ENCODE data around the gene PUS3.

Gene PUS3

DNA sequence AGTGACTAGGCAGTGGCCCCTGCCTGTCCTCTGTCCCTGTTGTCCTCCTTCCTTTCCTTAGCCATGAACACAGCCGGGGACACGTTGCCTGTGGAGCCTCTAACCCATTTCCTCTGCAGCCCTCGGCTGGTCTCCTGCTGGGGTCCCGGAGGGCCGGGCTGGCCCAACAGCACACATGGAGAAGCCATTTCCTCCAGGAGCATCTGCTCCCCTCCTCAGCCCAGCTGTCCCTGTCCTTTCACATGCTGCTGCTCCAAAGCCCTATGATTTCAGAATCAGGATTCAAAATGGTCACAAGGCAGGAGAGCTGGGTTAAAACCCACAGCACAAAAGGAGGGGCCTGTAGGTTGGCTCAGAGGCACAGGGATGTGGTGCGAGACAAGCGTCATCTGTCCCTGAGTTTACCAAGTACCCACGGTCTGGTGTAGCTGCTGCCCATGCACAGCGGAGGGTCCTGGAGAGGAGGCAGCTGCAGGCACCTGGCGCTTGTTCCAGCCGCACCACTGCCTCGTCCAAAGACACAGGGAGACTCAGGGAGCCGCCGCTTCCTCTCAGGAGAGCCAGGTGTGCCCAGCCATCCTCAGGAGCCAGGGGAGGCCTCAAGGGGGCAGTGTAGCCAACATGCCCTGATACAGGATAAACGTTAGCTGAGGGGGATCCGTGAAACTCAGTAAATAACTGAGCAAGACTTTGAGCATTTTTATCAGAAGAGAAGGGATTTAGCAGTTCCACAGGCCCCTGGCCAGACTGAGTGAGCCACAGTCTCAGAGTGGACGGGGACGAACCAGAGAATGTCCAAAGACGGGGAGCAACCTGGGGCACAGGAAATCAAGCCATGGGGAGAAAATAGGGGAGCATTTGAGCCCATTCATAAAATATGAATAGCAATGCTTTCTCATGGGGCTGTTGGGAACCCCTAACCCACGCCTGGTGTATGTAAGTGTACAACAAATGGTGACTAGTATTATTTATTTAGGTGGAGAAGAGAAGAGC is 38.9 kb upstream of the PUS3 start:
- no peak for DNase-seq (ENCODE audit: low read depth)

DNA sequence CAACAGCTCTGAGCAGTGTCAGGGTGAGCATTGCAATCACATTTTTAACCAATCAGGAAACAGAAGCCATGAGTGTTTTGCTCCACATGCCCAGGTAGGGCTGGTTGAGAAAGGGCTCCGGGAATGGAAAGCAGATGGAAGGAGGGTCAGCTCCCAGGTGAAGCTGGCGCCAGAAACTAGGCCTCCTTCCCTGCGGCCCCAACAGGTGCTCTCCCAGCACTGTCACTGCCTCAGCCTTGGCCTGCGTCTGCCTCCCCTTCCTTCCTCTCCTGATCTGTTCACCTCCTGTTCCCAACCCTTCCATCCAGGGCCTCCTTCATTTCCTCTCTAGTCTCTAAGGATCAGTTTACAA is 38.2 kb upstream of the PUS3 start:
- no peak for DNase-seq (ENCODE audit: low read depth)

DNA sequence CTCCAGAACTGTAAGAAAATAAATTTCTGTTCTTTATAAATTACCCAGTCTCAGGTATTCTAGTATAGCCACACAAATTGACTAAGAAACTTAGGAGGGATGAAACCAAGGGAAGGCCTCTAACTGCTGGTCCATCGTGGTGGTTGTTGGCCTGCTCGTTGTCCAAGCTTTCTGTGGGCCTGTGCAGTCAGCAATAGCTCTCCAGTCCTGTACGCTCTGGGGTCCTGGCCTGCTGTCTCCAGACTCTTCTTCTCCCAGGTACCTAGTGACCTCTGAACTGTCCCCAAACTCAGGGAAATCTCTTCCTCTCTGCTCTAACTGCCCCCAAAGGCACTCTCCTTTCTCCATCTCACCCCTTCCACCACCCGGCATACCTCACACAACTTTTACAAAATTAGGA is 37.1 kb upstream of the PUS3 start:
- DNase-seq (ENCODE audit: low read depth), result no peak

DNA sequence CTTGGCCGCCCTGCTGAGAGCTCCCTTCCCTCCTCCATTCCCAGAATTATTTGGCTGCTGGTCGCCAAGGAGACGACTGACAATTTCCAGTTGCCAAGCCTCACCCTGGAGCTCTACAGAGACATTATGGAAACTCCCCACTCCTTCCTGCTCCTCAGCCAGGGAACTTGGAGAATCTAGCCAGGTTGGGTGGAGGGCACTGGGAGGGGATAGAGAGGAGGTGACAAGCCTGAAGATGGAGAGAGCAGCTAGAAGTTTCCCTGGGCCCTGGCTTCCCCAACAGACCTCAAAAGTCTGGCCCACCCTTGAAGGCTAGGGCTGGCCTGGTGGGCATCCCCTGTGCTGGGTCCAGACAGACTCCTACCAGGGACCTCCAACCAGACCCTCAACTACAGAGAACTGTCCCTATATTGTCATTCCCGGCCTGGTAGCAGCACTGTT is 36.1 kb upstream of the PUS3 start:
- no peak for DNase-seq (ENCODE audit: low read depth)

DNA sequence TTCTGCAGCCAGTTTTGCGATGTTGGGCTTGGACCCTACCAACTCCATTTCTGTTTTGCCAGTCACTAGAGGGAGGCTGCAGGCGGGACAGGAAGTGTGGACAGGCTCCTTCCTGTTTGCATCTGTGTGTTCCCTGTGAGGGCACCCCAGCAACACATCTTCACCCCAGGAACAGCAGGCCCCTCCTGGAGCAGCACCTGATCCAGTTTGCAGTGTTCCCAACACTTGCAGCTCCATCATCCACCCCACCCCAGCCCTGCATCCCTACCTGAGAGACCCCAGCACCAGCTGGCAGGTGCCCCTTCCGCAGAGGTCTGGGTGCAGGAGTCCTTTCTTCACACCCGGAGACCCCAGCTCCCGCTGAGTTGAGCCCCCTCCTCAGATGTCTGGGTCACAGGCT is 35.4 kb upstream of the PUS3 start:
- no peak for DNase-seq (ENCODE audit: low read depth)

DNA sequence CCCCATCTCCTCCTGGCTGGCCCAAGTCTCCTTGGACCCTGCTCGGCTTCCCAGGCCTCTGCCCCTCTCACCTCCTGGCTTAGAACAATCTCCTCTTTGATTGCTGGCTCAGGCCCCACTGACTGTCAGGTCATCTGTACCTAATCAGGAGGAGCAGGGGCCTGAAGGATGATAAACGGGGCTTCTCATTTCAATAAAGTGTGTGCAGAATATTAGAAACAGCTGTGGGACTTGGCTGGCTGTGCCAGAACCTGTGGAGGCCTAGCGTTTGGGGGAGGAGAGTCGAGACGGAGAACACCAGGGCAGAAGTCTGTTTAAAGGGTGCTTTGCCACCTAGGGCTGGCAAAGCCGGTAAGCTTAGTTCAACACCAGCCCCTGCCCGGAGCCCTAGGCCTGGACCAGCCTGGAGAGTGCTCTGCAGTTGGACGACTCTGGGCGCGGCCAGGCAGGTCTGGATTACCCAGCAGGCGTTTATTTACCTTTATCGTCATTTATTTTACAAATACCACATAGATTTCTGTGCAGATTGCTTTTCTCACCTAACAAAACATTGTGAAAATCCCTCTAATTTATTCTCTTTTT is 32.7 kb upstream of the PUS3 start:
- no peak for DNase-seq (ENCODE audit: low read depth)

DNA sequence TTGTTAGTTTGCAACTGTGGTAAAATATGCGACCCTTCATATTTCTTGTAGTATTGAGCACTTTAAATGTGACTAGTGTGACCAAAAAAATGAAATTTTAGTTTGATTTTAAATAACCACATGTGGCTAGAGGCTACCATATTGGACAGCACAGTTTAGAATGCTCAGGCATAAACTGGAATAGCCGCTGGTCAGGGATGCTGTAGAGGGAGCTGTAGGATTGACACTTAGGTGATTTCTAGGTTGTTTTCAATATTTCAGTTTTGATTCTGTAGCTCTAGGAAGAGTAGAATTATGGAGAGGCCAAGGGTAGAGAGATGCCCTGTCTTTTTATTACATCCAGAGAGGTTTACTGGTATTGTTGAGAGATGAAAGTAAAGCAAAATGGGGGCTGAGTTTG is 32.0 kb upstream of the PUS3 start:
- DNase-seq (ENCODE audit: low read depth), result no peak

DNA sequence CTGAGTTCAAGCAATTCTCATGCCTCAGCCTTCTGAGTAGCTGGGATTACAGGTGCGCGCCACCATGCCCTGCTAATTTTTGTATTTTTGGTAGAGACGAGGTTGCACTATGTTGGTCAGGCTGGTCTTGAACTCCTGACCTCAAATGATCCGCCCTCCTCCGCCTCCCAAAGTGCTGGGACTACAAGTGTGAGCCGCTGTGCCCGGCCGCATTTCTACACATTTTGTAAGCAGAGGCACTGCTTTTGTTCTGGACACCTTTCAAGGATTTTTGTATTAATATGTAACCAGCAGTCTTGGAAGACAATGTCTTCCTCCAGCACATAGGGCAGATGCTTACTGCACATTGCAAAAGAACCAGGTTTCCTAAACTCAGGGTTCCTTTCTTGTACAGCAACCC is 31.5 kb upstream of the PUS3 start:
- no peak for DNase-seq (ENCODE audit: low read depth)

DNA sequence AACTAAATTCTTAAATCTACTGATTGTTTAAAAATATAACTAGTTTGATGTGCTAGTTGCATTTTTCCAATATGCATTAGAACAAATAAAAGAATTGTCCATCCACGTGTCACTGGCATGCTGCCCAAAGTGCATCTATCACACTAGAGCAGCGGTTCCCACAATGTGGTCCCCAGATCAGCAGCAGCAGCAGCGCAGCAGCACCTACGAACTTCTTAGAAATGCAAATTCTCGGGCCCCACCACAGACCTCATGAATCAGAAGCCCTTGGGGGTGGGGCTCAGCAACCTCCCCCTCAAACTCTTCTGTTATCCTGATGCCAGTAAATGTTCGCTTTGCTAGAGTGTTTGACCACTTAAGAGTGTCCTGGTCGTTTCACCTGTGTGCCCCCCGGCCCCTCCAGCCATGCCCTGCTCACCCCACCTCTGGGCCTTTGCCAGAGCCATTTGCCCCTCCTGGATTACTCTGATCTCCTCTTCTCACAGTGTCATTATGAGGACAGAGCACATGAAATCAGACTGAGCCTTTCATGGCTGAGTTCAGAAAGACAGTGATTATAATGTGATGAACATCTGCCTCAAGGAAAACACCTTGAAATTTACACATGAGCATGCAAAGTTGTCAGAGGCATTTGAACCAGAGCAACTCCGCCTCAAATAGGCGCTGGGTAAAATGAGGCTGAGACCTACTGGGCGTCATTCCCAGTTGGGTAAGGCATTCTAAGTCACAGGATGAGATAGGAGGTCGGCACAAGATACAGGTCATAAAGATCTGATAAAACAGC is 30.2 kb upstream of the PUS3 start:
- no peak for DNase-seq (ENCODE audit: low read depth)

DNA sequence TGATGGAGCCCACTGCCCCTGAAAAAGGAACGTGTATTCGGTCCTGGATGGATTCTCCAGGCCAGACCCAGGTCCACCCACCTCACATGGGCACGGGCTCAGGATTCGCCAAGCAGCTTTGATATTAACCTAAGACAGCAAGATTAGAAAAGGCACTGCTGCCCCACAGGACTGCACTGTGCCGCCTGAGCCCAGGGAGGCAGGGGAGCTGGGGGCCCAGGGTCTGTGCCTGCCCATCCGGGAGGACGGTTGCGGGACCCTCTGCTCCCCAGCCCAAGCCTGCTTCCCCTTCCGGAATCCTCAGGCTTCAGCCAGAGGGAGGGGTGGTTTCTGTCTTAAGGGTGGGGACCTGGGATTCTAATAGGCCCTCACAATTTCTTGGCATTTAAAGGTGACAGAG is 29.3 kb upstream of the PUS3 start:
- no peak for DNase-seq (ENCODE audit: low read depth)

DNA sequence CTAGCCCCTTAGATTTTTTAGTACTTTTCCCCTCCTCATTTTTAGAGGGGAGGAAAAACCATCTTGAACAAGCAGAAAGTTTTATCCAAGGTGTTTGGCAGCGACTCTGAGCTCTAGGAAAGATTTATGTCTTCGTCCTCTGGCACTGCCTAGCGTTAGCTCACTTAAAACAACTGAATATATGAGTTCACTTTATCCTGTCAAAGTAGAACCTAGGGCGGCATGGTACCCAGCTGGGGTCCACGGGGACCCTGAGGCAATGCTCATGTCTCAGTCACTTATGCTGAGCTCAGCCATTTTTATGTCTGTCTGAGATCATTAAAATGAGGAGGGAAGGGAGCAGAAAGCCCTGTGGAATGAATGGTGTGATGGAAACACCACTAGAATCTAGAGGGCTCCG is 28.7 kb upstream of the PUS3 start:
- no peak for DNase-seq (ENCODE audit: low read depth)

DNA sequence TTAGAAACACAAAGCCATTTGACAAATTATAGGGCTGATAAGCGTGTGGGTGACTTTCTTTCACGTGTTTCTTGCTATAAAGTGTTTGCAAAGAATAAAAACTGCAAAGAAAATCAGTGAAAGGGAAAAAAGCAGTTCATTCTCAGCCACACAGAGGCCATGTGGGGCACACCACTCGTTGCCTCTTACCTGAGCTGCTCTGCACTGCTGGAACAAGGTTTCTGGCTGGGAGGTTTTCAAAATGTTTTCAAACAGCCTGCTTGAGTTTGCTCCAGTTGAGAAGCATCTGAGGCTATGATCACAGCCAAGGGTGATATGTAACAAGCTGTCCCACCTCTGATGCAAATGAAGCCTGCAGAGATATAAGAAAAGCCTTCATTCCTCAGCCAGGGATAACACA is 28.1 kb upstream of the PUS3 start:
- DNase-seq (ENCODE audit: low read depth), result no peak

DNA sequence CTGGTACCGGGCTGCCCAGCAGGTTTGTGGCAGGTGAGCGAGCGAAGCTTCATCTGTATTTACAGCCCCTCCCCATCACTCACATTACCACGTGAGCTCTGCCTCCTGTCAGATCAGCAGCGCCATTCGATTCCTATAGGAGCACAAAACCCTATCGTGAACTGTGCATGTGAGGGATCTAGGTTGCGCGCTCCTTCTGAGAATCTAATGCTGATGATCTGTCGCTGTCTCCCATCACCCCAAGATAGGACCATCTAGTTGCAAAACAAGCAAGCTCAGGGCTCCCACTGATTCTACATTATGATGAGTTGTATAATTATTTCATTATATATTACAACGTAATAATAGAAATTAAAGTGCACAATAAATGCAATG is 27.1 kb upstream of the PUS3 start:
- no peak for DNase-seq (ENCODE audit: low read depth)

DNA sequence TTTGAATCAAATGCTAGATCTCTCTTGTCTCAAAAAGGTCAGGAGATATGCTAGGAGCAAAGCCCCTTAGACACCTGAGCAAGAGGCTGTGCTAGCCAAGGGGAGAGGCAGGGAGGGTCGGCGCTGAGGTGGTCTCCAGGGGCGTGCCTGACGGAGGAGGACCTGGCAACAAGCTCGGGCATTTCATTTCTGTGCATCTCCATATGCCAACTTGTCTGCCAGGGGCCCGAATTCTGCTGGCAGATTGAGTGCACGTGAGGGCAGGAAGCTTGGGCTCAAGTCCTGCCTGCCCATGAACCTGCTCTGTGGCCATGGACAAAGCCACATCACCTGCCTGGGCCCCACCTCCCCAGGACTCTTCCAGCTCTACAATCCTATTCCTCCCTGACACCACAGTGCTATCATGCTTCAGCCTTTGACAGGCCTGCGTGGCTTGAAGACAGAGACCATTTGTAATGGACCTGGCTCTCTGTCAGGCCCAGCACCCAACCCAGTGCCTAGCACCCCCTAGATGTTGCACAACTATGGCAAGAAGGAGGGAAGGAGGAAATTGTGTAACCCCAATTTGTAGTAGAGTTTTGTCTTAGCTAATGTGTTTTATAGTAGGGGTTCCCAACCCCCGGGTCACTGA is 26.6 kb upstream of the PUS3 start:
- DNase-seq (ENCODE audit: low read depth), result no peak

DNA sequence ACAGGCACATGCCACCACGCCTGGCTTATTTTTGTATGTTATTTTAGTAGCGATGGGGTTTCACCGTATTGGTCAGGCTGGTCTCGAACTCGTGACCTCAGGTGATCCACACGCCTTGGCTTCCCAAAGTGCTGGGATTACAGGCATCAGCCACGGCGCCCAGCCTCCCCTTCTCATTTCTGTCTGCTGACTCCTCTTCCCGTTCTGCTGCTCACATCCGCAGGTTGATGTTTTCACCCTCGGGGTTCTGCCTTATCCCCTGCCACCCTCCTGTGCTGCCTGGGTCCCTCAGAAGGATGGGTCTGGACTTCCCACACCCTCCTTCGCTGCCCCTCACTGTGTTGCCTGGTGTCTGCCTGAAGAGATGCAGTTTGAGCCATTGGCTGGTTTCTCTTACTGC is 23.7 kb upstream of the PUS3 start:
- no peak for DNase-seq (ENCODE audit: low read depth)

DNA sequence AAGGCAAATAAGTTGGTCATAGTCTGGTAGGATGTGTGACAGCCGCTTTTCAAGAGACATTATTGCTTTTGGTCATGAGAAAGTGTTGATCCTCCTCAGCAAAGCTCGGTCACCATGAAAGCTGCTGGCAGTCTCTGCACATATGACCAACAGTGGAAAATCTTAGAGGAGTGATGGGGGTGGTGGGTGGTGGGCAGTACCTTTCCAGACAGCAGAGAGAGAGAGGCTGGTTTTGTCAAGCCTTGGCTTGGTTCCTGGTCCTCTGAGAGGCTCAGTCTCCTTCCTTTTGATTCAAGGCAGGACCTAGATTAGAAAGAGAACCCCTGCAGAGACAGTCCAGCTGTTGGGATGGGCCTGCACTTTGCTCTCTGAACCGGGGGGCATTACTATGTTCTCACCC is 22.8 kb upstream of the PUS3 start:
- DNase-seq (ENCODE audit: low read depth), result no peak

DNA sequence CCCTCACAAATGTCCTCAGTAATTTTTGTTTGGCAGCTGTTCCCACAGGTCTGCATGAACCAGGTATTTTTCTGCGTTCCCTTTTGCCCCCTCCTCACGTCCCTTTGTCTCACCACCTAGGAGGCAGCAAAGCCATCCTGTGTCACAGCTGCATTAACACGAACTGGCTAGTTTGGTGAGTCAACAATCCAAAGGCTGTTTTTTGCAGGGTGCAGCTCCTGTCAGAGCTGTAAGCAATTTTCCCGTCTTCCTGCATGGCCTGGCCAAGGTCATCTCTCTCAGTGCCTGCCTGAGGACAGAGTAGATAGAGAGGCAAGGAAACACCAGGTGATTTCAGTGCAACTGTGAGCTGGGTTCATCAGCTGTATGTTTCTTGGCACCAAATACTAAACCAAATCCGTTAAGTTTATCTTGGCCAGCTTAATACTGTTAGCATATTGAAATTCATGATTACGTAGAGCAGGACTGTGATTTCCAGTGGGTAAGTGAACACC is 22.3 kb upstream of the PUS3 start:
- DNase-seq (ENCODE audit: low read depth), result no peak

DNA sequence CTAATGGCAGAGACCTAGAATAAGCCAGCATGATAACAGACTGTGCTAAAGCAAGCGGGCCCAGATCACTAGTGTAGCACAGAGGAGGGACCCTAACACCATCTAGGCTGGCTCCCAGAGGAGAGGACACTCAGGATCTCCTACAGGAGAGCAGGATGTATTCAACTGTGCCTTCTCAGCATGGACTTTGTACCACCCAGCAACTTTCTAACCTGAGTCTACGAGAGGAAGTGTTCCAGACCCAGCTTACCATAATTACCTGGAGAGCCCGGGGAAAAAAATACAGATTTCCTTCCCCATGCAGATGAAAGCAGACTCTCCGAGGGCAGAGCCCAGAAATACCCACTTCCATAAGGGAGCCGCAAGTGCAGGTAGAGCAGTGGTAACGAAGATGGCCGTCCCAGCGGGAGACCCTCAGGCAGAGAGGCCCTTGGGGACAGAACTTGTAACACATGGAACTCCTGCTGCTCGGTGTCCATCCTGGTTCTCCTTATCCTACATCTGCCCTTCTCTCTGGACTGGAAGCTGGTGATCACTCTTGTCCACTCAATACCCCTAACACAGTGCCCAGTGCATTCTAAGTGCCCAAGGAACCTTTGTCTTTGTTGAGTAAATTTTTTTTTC is 21.5 kb upstream of the PUS3 start:
- no peak for DNase-seq (ENCODE audit: low read depth)

DNA sequence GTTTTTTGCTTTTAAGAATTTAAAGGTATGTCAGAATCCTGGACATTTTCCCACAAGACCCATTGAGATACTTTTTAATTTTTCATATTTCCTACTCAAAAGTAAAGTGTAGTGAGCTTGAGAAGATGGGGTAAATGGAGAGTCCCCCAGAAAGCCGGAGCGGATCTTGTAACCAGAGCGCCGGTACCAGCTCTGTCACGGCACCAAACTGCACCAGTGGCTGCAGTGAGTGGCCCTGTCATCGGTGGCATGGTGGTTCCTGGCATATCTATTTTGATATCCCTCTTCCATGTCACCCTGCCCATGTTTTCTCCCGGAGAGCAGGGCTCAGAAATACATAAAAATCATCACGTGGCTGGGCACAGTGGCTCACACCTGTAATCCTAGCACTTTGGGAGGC is 20.6 kb upstream of the PUS3 start:
- no peak for DNase-seq (ENCODE audit: low read depth)

DNA sequence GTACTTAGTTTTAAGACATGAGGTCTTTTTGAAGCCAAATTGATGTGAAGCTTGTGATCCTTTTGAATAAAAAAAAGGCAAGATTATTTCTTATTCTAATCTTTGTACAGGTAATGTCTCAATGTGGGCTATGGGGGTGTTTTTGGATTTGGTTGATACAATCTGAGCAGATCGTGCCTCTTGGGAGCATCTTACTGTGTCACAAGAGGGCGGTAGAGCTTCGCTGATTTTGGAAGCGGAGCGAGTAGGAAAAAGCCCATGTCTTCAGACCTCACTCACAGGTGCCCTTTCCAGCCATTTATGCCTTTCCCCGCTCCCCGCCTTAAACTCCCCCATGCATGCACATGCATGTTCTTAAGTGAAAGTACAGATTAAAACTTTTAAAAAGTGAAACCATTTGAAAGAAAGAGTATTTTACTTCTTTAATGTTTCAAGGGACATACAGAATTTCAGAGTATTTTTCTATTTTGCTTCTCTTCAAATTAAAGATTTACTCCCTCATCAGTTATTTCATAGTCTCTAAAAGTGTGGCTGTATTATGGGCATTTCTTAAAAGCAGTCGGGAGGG is 20.1 kb upstream of the PUS3 start:
- peak; percentile 26 for DNase-seq (ENCODE audit: low read depth)

DNA sequence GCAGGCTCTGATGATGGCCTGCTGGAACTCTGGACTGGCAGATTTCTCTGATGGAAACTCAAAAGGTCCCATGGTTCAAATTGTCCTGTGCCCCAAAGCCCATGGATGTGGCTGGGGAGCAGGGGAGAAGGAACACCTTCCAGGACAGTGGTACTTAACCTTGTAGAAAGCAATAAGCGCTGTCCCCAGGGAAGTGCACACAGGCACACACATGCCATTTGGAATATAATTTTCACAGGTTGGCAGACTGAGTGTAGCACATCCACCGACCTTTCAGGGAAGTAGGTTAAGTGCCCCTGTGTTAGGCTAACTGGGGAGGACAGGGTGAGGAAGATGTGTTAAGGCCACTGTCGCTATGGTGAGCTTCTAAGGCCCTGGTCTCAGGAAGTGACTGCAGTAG is 19.1 kb upstream of the PUS3 start:
- DNase-seq (ENCODE audit: low read depth), result no peak

DNA sequence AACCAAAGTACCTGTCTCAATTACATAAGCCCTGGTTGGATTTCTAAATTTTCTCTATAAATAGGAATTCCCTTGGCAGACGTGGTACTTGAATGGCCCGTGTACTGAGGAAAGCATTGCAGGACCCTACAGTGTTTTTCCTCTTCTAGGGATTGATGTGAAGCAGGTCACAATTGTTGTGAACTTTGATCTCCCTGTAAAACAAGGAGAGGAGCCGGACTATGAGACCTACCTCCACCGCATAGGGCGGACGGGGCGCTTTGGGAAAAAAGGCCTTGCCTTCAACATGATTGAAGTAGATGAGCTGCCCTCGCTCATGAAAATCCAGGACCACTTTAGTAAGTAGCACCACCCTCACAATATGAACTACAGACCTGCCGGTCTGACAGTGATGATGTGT is 18.0 kb upstream of the PUS3 start:
- no peak for DNase-seq (ENCODE audit: low read depth)
